AG08395 (cell line): ENCODE results near the gene HLF.
A peak's percentile ranks its signal among the peaks of the same experiment; 100 is the strongest.

Experiments
- DNase-seq: peaks from one replicate; pipeline ENCODE4 v3.0.0; 2012; ENCODE audit warnings: mixed read lengths, low spot score

The HLF gene

GRCh38 chr17:55332296-55333041 is 67.7 kb downstream of the HLF start:
- no peak for DNase-seq

- peak; percentile 66 for DNase-seq
These were observed 69.5 kb downstream of the HLF start for GRCh38 chr17:55334285-55334684.

- DNase-seq = no peak
These were observed 70.3 kb downstream of the HLF start for GRCh38 chr17:55334881-55335540.

GRCh38 chr17:55335625-55336024 is 70.9 kb downstream of the HLF start:
- DNase-seq = no peak

- DNase-seq = no peak
These were observed 71.7 kb downstream of the HLF start for GRCh38 chr17:55336426-55336825.

GRCh38 chr17:55340176-55340575 is 75.4 kb downstream of the HLF start:
- DNase-seq = no peak

- DNase-seq = no peak
These were observed 75.9 kb downstream of the HLF start for GRCh38 chr17:55340686-55341085.

GRCh38 chr17:55341432-55341831 is 76.7 kb downstream of the HLF start:
- peak; percentile 64 for DNase-seq

GRCh38 chr17:55342800-55343585 is 78.2 kb downstream of the HLF start:
- DNase-seq = no peak

- no peak for DNase-seq
These were observed 79.2 kb downstream of the HLF start for GRCh38 chr17:55343900-55344513.

- DNase-seq = no peak
These were observed 79.8 kb downstream of the HLF start for GRCh38 chr17:55344514-55344997.

GRCh38 chr17:55345132-55345531 is 80.4 kb downstream of the HLF start:
- DNase-seq = no peak

- DNase-seq = no peak
These were observed 81.9 kb downstream of the HLF start for GRCh38 chr17:55346658-55347057.

- DNase-seq = no peak
These were observed 82.6 kb downstream of the HLF start for GRCh38 chr17:55347341-55347740.

- peak; percentile 62 for DNase-seq
These were observed 84.1 kb downstream of the HLF start for GRCh38 chr17:55348749-55349354.

GRCh38 chr17:55350825-55351205 is 86.1 kb downstream of the HLF start:
- no peak for DNase-seq

GRCh38 chr17:55351226-55351625 is 86.5 kb downstream of the HLF start:
- DNase-seq = no peak

GRCh38 chr17:55354010-55354409 is 89.2 kb downstream of the HLF start:
- no peak for DNase-seq

- no peak for DNase-seq
These were observed 90.2 kb downstream of the HLF start for GRCh38 chr17:55354941-55355340.

GRCh38 chr17:55356434-55357328 is 91.9 kb downstream of the HLF start:
- peak; percentile 75 for DNase-seq

GRCh38 chr17:55360971-55361370 is 96.2 kb downstream of the HLF start:
- DNase-seq = no peak
